ENCODE results near the gene ADGRG4. TPM values are rescaled to one million over a fixed set of nuclear protein-coding genes. Genes with fewer than 3 reads are reported as not detected.

Gene ADGRG4
- total RNA-seq, 6 experiments from 2014 or later = 0.05 TPM; not detected in 5

DNA sequence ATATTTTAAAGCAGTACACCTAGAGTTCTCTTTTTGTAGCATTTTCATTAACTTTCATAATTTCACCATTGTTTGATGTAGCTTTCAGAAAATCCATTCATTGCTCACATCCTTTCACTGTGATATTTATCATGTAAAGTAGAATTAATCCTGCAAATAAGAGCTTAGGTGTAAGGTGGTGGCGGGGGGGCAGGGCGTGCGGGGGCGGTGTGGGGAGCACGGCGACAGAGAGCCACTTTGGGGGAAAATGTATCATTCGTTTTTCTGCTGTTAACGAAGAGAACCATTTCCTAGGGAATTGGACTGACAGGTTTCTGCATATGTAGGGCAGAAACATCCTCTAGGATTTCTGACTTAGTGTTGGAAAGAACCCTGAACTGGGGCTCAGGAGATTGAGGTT, 104.4 kb downstream of the ADGRG4 start:
- Mint-ChIP-seq H3K9me3 (no peaks in the 10 kb centered on the region), H3K4me1 (ENCODE audit: low read depth) (no peaks in the 10 kb centered on the region), H3K4me3 (no peak overlapping the region), H3K27me3 (ENCODE audit: insufficient read depth) (no peaks in the 10 kb centered on the region), H3K36me3 (ENCODE audit: low read depth) (no peaks in the 10 kb centered on the region), H3K27ac (no peak overlapping the region)
- DNase-seq = no peak
- TF ChIP-seq, protein P1, sequence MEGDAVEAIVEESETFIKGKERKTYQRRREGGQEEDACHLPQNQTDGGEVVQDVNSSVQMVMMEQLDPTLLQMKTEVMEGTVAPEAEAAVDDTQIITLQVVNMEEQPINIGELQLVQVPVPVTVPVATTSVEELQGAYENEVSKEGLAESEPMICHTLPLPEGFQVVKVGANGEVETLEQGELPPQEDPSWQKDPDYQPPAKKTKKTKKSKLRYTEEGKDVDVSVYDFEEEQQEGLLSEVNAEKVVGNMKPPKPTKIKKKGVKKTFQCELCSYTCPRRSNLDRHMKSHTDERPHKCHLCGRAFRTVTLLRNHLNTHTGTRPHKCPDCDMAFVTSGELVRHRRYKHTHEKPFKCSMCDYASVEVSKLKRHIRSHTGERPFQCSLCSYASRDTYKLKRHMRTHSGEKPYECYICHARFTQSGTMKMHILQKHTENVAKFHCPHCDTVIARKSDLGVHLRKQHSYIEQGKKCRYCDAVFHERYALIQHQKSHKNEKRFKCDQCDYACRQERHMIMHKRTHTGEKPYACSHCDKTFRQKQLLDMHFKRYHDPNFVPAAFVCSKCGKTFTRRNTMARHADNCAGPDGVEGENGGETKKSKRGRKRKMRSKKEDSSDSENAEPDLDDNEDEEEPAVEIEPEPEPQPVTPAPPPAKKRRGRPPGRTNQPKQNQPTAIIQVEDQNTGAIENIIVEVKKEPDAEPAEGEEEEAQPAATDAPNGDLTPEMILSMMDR (IDR thresholded peaks at IDR 0.05) = no peak

GRCh38 chrX:136417806-136418205, 117.0 kb downstream of the ADGRG4 start:
- DNase-seq = no peak
- no peaks in the 10 kb centered on the region for H3K4me1 Mint-ChIP-seq (ENCODE audit: low read depth)
- H3K27ac Mint-ChIP-seq = no peak overlapping the region
- H3K27me3 Mint-ChIP-seq (ENCODE audit: insufficient read depth) = no peaks in the 10 kb centered on the region
- H3K4me3 Mint-ChIP-seq = no peak overlapping the region
- H3K36me3 Mint-ChIP-seq (ENCODE audit: low read depth) = no peaks in the 10 kb centered on the region
- H3K9me3 Mint-ChIP-seq = no peaks in the 10 kb centered on the region
- TF ChIP-seq, protein P1 (IDR thresholded peaks at IDR 0.05) = no peak

DNA sequence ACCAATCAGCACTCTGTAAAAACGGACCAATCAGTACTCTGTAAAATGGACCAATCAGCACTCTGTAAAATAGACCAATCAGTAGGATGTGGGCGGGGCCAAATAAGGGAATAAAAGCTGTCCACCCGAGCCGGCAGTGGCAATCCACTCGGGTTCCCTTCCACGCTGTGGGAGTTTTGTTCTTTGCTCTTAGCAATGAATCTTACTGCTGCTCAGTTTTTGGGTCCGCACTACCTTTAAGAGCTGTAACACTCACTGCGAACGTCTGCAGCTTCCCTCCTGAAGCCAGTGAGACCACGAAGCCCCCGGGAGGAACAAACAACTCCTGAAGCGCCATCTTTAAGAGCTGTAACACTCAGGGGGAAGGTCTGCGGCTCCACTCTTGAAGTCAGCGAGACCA, 120.6 kb downstream of the ADGRG4 start:
- no peaks in the 10 kb centered on the region for H3K9me3 Mint-ChIP-seq
- H3K4me1 Mint-ChIP-seq (ENCODE audit: low read depth) = no peaks in the 10 kb centered on the region
- no peak for DNase-seq
- H3K36me3 Mint-ChIP-seq (ENCODE audit: low read depth) = no peaks in the 10 kb centered on the region
- no peak overlapping the region for H3K4me3 Mint-ChIP-seq
- H3K27ac Mint-ChIP-seq = no peak overlapping the region
- no peaks in the 10 kb centered on the region for H3K27me3 Mint-ChIP-seq (ENCODE audit: insufficient read depth)
- TF ChIP-seq, protein P1 (IDR thresholded peaks at IDR 0.05) = no peak

DNA sequence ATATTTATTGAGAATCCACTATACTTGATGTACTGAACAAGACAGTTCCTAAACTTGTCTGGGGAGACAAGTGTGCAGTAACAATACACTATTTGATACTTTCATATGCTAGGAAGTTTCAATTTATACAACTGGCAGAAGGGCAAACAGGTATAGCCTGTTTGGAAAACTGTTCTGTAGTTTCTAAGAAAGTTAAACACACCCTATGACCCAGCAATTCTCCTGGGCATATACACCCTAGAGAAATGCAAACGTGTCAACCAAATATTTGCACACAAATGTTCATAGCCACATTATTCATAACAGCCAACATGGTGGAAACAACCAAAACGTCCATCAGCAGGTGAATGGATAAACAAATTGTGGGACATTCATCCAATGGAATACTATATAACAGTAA, 123.0 kb downstream of the ADGRG4 start:
- H3K9me3 Mint-ChIP-seq = no peaks in the 10 kb centered on the region
- TF ChIP-seq, protein P1 (IDR thresholded peaks at IDR 0.05) = no peak
- DNase-seq = no peak
- no peak overlapping the region for H3K27ac Mint-ChIP-seq
- H3K4me3 Mint-ChIP-seq = no peak overlapping the region
- H3K27me3 Mint-ChIP-seq (ENCODE audit: insufficient read depth) = no peaks in the 10 kb centered on the region
- H3K4me1 Mint-ChIP-seq (ENCODE audit: low read depth) = no peaks in the 10 kb centered on the region
- no peaks in the 10 kb centered on the region for H3K36me3 Mint-ChIP-seq (ENCODE audit: low read depth)

GRCh38 chrX:136425996-136426395, 125.2 kb downstream of the ADGRG4 start:
- Mint-ChIP-seq H3K27ac (no peak overlapping the region), H3K9me3 (no peaks in the 10 kb centered on the region), H3K4me1 (ENCODE audit: low read depth) (no peaks in the 10 kb centered on the region), H3K27me3 (ENCODE audit: insufficient read depth) (no peaks in the 10 kb centered on the region), H3K4me3 (no peak overlapping the region), H3K36me3 (ENCODE audit: low read depth) (no peaks in the 10 kb centered on the region)
- TF ChIP-seq, protein P1 (IDR thresholded peaks at IDR 0.05) = no peak
- no peak for DNase-seq

GRCh38 chrX:136431625-136432024, 130.9 kb downstream of the ADGRG4 start:
- H3K27me3 Mint-ChIP-seq (ENCODE audit: insufficient read depth) = peaks cover 2% of the 10 kb centered on the region; the same call in 1 of the 2 replicates
- no peak overlapping the region for H3K27ac Mint-ChIP-seq
- H3K4me3 Mint-ChIP-seq = no peak overlapping the region
- no peaks in the 10 kb centered on the region for H3K9me3 Mint-ChIP-seq
- TF ChIP-seq, protein P1 (IDR thresholded peaks at IDR 0.05) = no peak
- no peaks in the 10 kb centered on the region for H3K4me1 Mint-ChIP-seq (ENCODE audit: low read depth)
- no peaks in the 10 kb centered on the region for H3K36me3 Mint-ChIP-seq (ENCODE audit: low read depth)
- DNase-seq = no peak

All from HFFc6 (cell line).